CD4-positive, alpha-beta T cell treated with Interleukin-17A for 1 hour (primary cell): ENCODE measurements around the gene EMC6.

ENCODE experiments used
- DNase-seq: peaks from one replicate; pipeline ENCODE4 v3.0.0-alpha.2; 2020

The EMC6 gene

GRCh38 chr17:3668279-3669084, at the start of gene EMC6, which contains the start of gene TAX1BP3:
Gene EMC6, plus strand, starts transcription at chr17:3668812. Its CDS starts 335 bp downstream, at chr17:3669147.
Gene TAX1BP3, minus strand, starts transcription at chr17:3668578. Its CDS starts 52 bp downstream, at chr17:3668526.
- peak; percentile 98 for DNase-seq

- DNase-seq, result no peak
Measured at GRCh38 chr17:3621146-3621720, 47.4 kb upstream of the EMC6 start.

- DNase-seq, result no peak
Measured at GRCh38 chr17:3622977-3623594, 45.5 kb upstream of the EMC6 start.

- DNase-seq, result no peak
Measured at GRCh38 chr17:3626831-3627768, 41.5 kb upstream of the EMC6 start.

- DNase-seq, result no peak
Measured at GRCh38 chr17:3627769-3628167, 40.8 kb upstream of the EMC6 start.

GRCh38 chr17:3630781-3631180, 37.8 kb upstream of the EMC6 start:
- DNase-seq, result no peak

GRCh38 chr17:3632287-3632686, 36.3 kb upstream of the EMC6 start:
- no peak for DNase-seq

- DNase-seq, result no peak
Measured at GRCh38 chr17:3635474-3636153, 33.0 kb upstream of the EMC6 start.

- peak; percentile 95 for DNase-seq
Measured at GRCh38 chr17:3636154-3636907, 32.3 kb upstream of the EMC6 start, which contains the start of the genes CTNS and SHPK. Gene CTNS, plus strand, starts transcription at chr17:3636760. Its CDS starts 3,447 bp downstream, at chr17:3640207. Gene SHPK, minus strand, starts transcription at chr17:3636250. Its CDS starts 31 bp downstream, at chr17:3636219.

GRCh38 chr17:3636908-3637373, 31.7 kb upstream of the EMC6 start:
- no peak for DNase-seq

- DNase-seq, result no peak
Measured at GRCh38 chr17:3639981-3640596, 28.5 kb upstream of the EMC6 start.

- no peak for DNase-seq
Measured at GRCh38 chr17:3641014-3641413, 27.6 kb upstream of the EMC6 start.

- no peak for DNase-seq
Measured at GRCh38 chr17:3641717-3642486, 26.7 kb upstream of the EMC6 start.

- DNase-seq, result no peak
Measured at GRCh38 chr17:3643889-3644349, 24.7 kb upstream of the EMC6 start.

GRCh38 chr17:3645310-3645709, 23.3 kb upstream of the EMC6 start:
- DNase-seq, result no peak

- no peak for DNase-seq
Measured at GRCh38 chr17:3647251-3647650, 21.4 kb upstream of the EMC6 start.

GRCh38 chr17:3647769-3648555, 20.6 kb upstream of the EMC6 start:
- DNase-seq, result peak; percentile 21

- DNase-seq, result no peak
Measured at GRCh38 chr17:3655766-3656165, 12.8 kb upstream of the EMC6 start.

GRCh38 chr17:3656353-3656752, 12.3 kb upstream of the EMC6 start:
- no peak for DNase-seq
